Measurements from ENCODE around the gene CCR4.
"Not testable (repeated sequence)": the region's sequence is repeated elsewhere in the genome, so short reads cannot be mapped to it uniquely, and the experiment has no call there.

The CCR4 gene

DNA sequence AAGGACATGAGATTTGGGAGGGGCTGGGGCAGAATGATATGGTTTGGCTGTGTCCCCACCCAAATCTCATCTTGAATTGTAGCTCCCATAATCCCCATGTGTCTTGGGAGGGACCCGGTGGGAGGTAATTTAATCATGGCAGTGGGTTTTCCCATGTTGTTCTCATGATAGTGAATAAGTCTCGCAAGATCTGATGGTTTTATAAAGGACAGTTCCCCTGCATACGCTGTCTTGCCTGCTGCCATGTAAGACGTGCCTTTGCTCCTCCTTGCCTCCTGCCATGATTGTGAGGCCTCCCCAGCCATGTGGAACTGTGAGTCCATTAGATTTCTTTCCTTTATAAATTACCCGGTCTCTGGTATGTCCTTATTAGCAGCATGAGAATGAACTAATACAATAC, 15.2 kb downstream of the CCR4 start:
- H3K27me3 ChIP-seq (ENCODE audit: insufficient read depth, low read length); H3K27ac ChIP-seq (ENCODE audit: low read depth, low read length); H3K4me3 ChIP-seq (ENCODE audit: low read depth, low read length); H3K36me3 ChIP-seq (ENCODE audit: insufficient read depth, low read length); H3K4me1 ChIP-seq (ENCODE audit: control insufficient read depth, insufficient read depth, low read length, unreplicated experiment); H3K79me2 ChIP-seq (ENCODE audit: control insufficient read depth, insufficient read depth, low read length, unreplicated experiment); H2AFZ ChIP-seq (ENCODE audit: low read length, unreplicated experiment): not testable (repeated sequence)

DNA sequence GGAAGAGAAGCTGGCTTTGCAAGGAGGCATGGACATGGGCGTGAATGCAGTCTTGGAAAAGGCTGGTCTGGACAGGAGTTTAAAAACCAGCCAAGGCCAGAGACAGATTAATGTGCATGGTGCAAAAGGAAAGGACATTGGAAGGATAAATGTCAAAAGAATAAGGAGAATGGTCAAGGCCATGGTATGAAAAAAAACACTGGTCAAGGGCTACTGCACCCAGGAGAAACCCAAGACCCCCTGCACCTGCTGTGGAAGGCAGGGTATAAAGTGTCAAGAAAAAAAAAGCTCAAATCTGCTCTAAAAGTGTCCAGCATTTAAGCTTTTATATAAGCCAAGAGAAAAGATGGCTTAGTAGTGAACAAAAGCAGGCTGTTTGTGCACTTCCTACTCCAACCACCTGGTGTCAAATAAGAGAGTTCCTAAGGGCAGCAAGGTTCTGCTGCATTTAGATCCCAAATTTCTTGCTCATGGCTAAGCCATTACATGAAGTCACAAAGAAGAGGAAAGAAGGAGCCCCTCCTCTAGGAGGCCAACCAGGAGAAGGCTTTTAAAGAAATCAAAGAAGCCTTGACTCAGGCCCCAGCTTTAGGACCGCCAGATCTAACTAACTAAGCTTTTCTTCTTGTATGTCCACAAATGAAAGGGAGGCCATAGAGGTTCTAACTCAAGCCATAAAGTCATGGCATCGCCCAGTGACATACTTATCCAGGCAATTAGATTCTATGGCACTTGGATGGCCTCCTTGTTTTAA, 16.9 kb downstream of the CCR4 start:
- Histone ChIP-seq H3K27ac (ENCODE audit: low read depth, low read length) (no peak overlapping the region), H3K79me2 (ENCODE audit: control insufficient read depth, insufficient read depth, low read length, unreplicated experiment) (no peaks in the 10 kb centered on the region), H2AFZ (ENCODE audit: low read length, unreplicated experiment) (no peak overlapping the region), H3K36me3 (ENCODE audit: insufficient read depth, low read length) (no peaks in the 10 kb centered on the region), H3K4me1 (ENCODE audit: control insufficient read depth, insufficient read depth, low read length, unreplicated experiment) (no peaks in the 10 kb centered on the region), H3K4me3 (ENCODE audit: low read depth, low read length) (no peak overlapping the region), H3K27me3 (ENCODE audit: insufficient read depth, low read length) (peaks cover 6% of the 10 kb centered on the region)

DNA sequence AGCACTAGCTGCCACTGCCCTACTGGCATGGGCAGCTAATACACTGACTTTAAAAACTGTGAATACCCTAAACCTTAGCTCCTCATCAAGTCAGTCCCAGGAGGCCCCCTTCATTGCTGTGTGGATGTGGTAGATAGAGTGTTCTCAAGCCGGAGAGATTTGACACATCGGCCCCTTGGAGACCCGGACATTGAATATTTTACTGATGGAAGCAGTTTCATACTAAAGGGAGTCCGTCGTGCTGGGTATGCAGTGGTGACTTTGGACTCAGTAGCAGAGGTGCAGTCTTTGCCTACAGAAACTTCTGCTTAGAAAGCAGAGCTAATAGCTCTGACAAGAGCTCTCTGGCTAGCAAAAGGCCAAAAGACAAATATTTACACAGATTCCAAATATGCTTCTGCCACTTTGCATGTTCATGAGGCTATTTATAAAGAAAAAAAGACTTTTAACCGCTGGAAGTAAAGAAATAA, 17.5 kb downstream of the CCR4 start:
- Histone ChIP-seq H3K4me3 (ENCODE audit: low read depth, low read length) (no peak overlapping the region), H2AFZ (ENCODE audit: low read length, unreplicated experiment) (no peak overlapping the region), H3K27me3 (ENCODE audit: insufficient read depth, low read length) (peaks cover 6% of the 10 kb centered on the region), H3K27ac (ENCODE audit: low read depth, low read length) (no peak overlapping the region), H3K36me3 (ENCODE audit: insufficient read depth, low read length) (no peaks in the 10 kb centered on the region), H3K79me2 (ENCODE audit: control insufficient read depth, insufficient read depth, low read length, unreplicated experiment) (no peaks in the 10 kb centered on the region), H3K4me1 (ENCODE audit: control insufficient read depth, insufficient read depth, low read length, unreplicated experiment) (no peaks in the 10 kb centered on the region)

DNA sequence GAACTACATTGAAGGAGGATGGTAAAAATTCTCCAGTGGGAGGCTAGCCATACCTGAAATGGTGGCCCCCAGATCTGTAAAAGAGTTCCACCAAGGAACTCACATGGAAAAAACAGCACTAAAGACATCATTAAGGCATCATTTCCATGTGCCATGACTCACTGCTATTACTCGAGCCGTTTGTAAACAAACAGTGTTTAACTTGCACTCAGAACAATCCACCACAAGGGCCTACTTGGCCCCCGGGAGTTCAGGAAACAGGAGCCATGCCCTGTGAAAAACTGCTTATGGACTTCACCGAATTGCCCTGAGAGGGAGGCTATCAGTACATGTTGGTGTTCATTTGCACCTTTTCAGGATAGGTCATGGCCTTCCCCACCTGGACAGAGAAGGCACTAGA, 18.2 kb downstream of the CCR4 start:
- peaks cover 4% of the 10 kb centered on the region for H3K27me3 ChIP-seq (ENCODE audit: insufficient read depth, low read length)
- no peak overlapping the region for H3K4me3 ChIP-seq (ENCODE audit: low read depth, low read length)
- no peaks in the 10 kb centered on the region for H3K4me1 ChIP-seq (ENCODE audit: control insufficient read depth, insufficient read depth, low read length, unreplicated experiment)
- no peaks in the 10 kb centered on the region for H3K79me2 ChIP-seq (ENCODE audit: control insufficient read depth, insufficient read depth, low read length, unreplicated experiment)
- no peak overlapping the region for H2AFZ ChIP-seq (ENCODE audit: low read length, unreplicated experiment)
- H3K27ac ChIP-seq (ENCODE audit: low read depth, low read length), result no peak overlapping the region
- no peaks in the 10 kb centered on the region for H3K36me3 ChIP-seq (ENCODE audit: insufficient read depth, low read length)

DNA sequence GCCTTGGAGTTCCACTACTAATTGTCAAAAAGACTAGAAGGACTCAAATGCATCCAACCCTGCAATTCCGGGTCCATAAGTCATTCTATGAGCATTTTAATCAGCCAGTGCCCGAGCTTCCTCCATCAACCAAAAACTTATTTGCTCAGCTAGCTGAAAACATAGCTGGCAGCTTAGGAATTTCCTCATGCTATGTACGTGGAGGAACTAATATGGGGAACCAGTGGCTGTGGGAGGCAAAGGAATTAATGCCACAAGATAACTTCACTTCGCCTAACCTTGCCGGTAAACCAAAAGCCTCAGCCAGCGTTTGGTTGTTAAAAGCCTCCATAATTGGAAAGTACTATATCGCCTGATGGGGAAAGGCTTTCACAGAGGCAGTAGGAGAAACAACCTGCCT, 19.8 kb downstream of the CCR4 start:
- H3K79me2 ChIP-seq (ENCODE audit: control insufficient read depth, insufficient read depth, low read length, unreplicated experiment); H3K27ac ChIP-seq (ENCODE audit: low read depth, low read length); H3K4me1 ChIP-seq (ENCODE audit: control insufficient read depth, insufficient read depth, low read length, unreplicated experiment); H3K27me3 ChIP-seq (ENCODE audit: insufficient read depth, low read length); H3K36me3 ChIP-seq (ENCODE audit: insufficient read depth, low read length); H2AFZ ChIP-seq (ENCODE audit: low read length, unreplicated experiment); H3K4me3 ChIP-seq (ENCODE audit: low read depth, low read length): not testable (repeated sequence)

DNA sequence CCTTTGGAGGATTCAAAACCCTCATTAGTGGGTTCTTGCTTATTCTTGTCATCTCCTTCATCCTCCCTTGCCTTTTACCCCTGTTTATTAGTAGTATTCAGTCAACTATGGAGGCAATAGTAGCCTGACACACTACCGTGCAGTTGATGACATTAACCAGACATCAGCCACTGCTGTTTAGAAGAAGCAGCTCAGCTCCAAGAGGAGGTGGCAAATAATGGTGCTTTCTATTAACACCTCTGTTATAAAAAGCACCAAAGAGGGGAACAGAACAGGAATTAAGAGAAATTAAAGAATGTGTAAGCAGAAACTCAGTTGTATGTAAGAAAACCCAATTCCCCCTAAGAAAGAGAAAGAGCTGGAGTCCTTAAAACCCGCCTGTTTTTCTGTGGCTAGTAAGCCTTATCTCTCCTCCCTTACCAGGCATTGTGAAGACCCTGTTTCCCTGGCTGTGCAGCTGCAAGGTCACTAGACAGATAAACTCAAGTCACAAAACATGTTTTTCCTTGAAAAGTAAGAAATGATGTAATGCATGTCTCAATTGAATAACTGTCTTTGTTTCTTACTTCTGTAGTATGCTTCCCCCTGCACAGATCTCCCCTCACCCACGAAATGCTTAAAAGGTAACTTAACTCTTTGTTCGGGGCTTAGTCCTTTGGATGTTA, 21.2 kb downstream of the CCR4 start:
- H3K27me3 ChIP-seq (ENCODE audit: insufficient read depth, low read length), result peaks cover 9% of the 10 kb centered on the region
- H3K27ac ChIP-seq (ENCODE audit: low read depth, low read length), result no peak overlapping the region
- H3K36me3 ChIP-seq (ENCODE audit: insufficient read depth, low read length), result no peaks in the 10 kb centered on the region
- no peaks in the 10 kb centered on the region for H3K4me1 ChIP-seq (ENCODE audit: control insufficient read depth, insufficient read depth, low read length, unreplicated experiment)
- no peak overlapping the region for H3K4me3 ChIP-seq (ENCODE audit: low read depth, low read length)
- H2AFZ ChIP-seq (ENCODE audit: low read length, unreplicated experiment), result no peak overlapping the region
- no peaks in the 10 kb centered on the region for H3K79me2 ChIP-seq (ENCODE audit: control insufficient read depth, insufficient read depth, low read length, unreplicated experiment)

DNA sequence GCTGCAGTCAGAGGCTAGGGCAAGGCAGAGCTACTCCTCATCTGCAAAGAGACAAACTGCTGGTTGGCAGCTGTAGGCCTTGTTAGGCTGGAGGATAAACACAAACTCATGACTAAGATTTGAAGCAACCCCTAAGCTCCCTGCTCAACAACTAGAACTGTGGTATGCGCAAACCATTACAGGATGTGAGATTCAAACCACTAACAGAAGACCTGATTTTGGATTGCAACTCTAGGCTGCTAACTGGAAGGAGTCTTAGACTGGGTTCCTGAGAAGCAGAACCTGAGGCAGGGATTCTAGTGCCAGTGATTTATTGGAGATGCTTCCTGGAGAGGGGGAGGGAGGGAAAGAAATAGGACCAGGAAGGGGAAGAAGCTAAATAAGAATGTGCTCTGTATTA, 22.5 kb downstream of the CCR4 start:
- Histone ChIP-seq H3K27ac (ENCODE audit: low read depth, low read length) (no peak overlapping the region), H2AFZ (ENCODE audit: low read length, unreplicated experiment) (no peak overlapping the region), H3K79me2 (ENCODE audit: control insufficient read depth, insufficient read depth, low read length, unreplicated experiment) (no peaks in the 10 kb centered on the region), H3K4me1 (ENCODE audit: control insufficient read depth, insufficient read depth, low read length, unreplicated experiment) (no peaks in the 10 kb centered on the region), H3K4me3 (ENCODE audit: low read depth, low read length) (no peak overlapping the region), H3K36me3 (ENCODE audit: insufficient read depth, low read length) (no peaks in the 10 kb centered on the region), H3K27me3 (ENCODE audit: insufficient read depth, low read length) (peaks cover 11% of the 10 kb centered on the region)

DNA sequence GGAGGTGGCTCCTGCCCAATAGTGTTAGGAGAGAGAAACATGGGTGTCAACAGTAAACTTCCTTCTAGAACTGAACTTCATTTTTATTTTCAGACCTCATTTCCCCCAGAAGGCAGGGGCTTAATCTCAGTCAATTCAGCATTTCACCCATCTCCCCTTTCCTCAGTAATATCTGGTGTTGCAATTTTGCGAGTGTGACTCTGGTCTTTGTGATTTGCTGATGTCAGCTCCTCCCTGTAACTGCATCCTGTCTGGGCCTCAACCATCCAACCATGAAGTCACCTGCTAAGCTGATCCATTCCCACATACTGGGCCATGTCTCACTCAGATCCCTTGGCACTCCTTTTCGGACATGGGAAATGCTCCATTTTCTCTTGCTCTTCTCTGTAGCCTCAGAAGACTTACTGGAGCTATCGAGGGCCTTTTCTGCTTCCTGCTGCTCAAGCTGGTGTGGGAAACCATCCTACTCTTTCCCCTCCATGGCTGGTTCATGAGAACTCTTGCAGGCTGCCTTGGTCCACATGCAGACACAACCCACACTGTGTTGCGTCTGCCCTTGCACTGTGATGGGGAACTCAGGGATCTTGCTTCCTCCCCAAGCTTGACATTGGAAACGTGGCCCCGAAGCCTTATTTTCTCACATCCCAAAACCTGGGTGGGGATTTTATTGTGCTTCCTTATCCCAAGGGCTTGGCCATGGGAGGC, 24.6 kb downstream of the CCR4 start:
- Histone ChIP-seq H3K79me2 (ENCODE audit: control insufficient read depth, insufficient read depth, low read length, unreplicated experiment) (no peaks in the 10 kb centered on the region), H3K36me3 (ENCODE audit: insufficient read depth, low read length) (no peaks in the 10 kb centered on the region), H3K4me3 (ENCODE audit: low read depth, low read length) (no peak overlapping the region), H2AFZ (ENCODE audit: low read length, unreplicated experiment) (no peak overlapping the region), H3K27ac (ENCODE audit: low read depth, low read length) (no peak overlapping the region), H3K27me3 (ENCODE audit: insufficient read depth, low read length) (peaks cover 11% of the 10 kb centered on the region), H3K4me1 (ENCODE audit: control insufficient read depth, insufficient read depth, low read length, unreplicated experiment) (no peaks in the 10 kb centered on the region)

DNA sequence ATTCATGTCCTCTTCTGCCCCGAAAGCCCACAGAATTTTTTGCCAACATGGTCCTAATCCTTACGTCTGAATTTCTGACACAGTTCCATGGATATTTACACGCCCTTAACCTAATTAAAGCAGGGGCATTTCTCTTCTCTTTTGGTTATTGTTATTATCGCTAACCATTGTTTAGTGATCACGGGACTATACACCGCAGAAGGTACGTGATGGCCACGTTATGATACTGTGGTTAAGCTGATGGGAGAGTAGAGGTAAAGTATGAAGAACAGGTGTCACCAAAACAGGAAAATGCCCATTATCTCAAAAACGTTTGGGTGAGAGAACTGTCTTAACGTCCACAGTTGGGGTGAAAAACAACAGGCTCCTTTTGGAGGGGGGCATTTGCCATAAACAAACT, 26.4 kb downstream of the CCR4 start:
- Histone ChIP-seq H3K36me3 (ENCODE audit: insufficient read depth, low read length) (no peaks in the 10 kb centered on the region), H3K79me2 (ENCODE audit: control insufficient read depth, insufficient read depth, low read length, unreplicated experiment) (no peaks in the 10 kb centered on the region), H3K27ac (ENCODE audit: low read depth, low read length) (no peak overlapping the region), H3K4me3 (ENCODE audit: low read depth, low read length) (no peak overlapping the region), H3K4me1 (ENCODE audit: control insufficient read depth, insufficient read depth, low read length, unreplicated experiment) (no peaks in the 10 kb centered on the region), H3K27me3 (ENCODE audit: insufficient read depth, low read length) (peaks cover 7% of the 10 kb centered on the region), H2AFZ (ENCODE audit: low read length, unreplicated experiment) (no peak overlapping the region)

DNA sequence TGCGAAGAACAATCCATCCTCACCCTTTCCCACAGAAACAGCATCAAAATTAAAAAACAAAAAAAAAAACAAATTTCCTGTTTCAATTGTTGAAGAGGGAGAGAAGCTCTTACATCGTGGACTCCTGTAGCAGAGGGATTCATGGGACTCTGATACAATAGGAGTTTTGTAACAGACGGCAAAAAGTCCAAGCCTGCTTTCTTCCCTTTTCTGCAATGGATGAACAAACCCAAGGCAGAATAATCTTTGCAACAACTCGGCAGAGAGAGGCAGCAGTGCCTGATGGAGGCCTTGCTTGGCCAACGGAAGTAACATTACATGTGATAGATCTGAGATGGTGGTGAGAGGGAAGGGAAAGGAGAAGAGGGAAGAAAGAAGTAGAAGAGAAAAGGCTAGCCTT, 26.9 kb downstream of the CCR4 start:
- Histone ChIP-seq H3K4me3 (ENCODE audit: low read depth, low read length) (no peak overlapping the region), H3K27ac (ENCODE audit: low read depth, low read length) (no peak overlapping the region), H3K79me2 (ENCODE audit: control insufficient read depth, insufficient read depth, low read length, unreplicated experiment) (no peaks in the 10 kb centered on the region), H2AFZ (ENCODE audit: low read length, unreplicated experiment) (no peak overlapping the region), H3K27me3 (ENCODE audit: insufficient read depth, low read length) (peaks cover 7% of the 10 kb centered on the region; the same call in 1 of the 2 replicates), H3K4me1 (ENCODE audit: control insufficient read depth, insufficient read depth, low read length, unreplicated experiment) (no peaks in the 10 kb centered on the region), H3K36me3 (ENCODE audit: insufficient read depth, low read length) (no peaks in the 10 kb centered on the region)
